Measurements from ENCODE around the gene UCK2.

Gene UCK2

DNA sequence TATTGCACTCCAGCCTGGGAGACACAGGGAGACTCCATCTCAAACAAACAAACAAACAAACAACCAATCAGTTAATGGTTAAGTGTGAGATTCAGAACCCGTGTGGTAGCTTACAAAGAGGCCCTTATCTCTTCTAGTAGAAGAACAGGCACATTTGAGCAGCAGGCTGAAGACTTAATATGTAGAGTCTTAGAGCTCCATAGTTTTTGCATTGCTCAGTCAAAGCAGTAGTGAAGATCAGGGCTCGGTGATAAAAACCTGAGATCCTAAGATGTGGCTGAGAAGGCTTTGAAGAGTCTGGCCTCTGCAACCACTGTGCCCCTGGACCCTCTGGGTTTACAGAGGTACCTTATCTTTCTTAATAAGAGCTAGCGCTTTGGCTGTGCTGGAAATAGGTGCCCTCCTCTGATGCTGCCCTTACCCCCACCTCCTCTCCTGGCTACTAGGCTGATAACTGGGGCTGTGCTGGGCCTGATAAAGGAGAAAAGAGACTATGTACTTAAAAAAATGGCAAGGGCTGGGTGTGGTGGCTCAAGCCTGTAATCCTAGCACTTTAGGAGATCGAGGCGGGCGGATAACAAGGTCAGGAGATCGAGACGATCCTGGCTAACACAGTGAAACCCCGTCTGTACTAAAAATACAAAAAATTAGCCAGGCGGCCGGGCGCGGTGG is 10.5 kb upstream of the UCK2 start:
- H3K27ac ChIP-seq (ENCODE audit: low read length), result no peak overlapping the region
- DNase-seq (ENCODE audit: low read depth, low spot score), result no peak
- no CpG with 5 or more reads among the region's 13 CpGs for WGBS (ENCODE audit: insufficient coverage, insufficient read length)
- no peaks in the 10 kb centered on the region for H3K36me3 ChIP-seq (ENCODE audit: control insufficient read depth, insufficient read depth, low read length)
- no peaks in the 10 kb centered on the region for H3K4me1 ChIP-seq (ENCODE audit: control insufficient read depth, insufficient read depth, low read length)
- no peaks in the 10 kb centered on the region for H3K9me3 ChIP-seq (ENCODE audit: control insufficient read depth, insufficient read depth, low read length)
- H3K4me3 ChIP-seq (ENCODE audit: low read length), result no peak overlapping the region
- no peaks in the 10 kb centered on the region for H3K27me3 ChIP-seq (ENCODE audit: control insufficient read depth, insufficient read depth, low read length)

DNA sequence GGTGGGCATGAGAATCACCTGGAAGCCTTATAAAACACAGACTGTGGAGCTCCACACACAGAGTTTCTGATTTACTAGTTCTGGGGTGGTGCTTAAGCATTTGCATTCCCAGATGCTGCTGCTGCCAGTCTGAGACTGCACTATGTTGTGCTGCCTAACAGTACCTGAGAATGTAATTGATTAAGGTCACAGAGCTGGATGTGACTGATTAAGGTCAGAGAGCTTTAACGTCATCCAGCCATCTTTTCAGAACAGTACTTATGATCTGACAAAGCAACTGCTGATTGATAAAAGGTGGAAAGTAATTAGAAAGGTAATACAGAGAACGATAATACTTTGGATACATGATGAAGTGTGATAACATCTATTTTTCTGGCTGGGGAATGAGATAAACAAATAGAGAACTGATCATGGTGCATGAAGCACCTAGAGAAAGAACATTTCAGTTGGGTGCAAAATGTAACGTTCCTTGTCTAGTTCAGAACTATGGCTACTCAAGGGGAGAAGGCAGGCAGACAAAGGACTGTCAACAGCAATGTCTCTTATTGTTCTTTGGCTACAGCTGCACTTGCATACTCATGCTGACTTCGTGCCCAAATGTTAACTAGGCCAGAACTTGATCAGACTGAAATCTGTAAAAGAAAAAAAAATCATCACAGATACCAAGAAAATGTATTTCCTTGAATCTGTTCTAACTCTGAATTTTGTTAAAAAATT is 3.7 kb upstream of the UCK2 start:
- DNase-seq (ENCODE audit: low read depth, low spot score), result no peak
- no CpG with 5 or more reads among the region's 4 CpGs for WGBS (ENCODE audit: insufficient coverage, insufficient read length)
- Histone ChIP-seq H3K27ac (ENCODE audit: low read length) (no peak overlapping the region), H3K27me3 (ENCODE audit: control insufficient read depth, insufficient read depth, low read length) (no peaks in the 10 kb centered on the region), H3K9me3 (ENCODE audit: control insufficient read depth, insufficient read depth, low read length) (no peaks in the 10 kb centered on the region), H3K36me3 (ENCODE audit: control insufficient read depth, insufficient read depth, low read length) (peaks cover 3% of the 10 kb centered on the region; the same call in 1 of the 2 replicates), H3K4me1 (ENCODE audit: control insufficient read depth, insufficient read depth, low read length) (no peaks in the 10 kb centered on the region; the same call in 1 of the 2 replicates), H3K4me3 (ENCODE audit: low read length) (no peak overlapping the region)

DNA sequence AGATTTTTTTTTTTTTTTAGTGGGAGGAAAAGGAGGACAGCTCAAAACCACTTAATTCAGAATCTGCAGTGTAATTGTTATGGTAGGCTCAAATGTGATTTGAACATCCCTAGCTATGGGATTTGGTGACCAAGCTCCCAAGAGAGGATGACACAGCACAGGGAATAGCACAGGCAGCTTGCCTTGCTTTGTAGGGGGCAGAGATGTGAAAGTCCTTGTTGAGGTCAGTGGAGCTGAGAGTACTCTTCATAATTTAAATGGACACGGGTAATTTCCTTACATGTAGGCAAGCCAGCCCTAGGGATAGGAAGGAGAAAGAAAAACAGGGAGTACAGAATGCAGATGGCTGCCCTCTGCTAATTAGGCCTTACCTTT is 3.2 kb upstream of the UCK2 start:
- no peak overlapping the region for H3K4me3 ChIP-seq (ENCODE audit: low read length)
- H3K4me1 ChIP-seq (ENCODE audit: control insufficient read depth, insufficient read depth, low read length), result no peaks in the 10 kb centered on the region; the same call in 1 of the 2 replicates
- no CpG with 5 or more reads among the region's 1 CpG for WGBS (ENCODE audit: insufficient coverage, insufficient read length)
- no peaks in the 10 kb centered on the region for H3K9me3 ChIP-seq (ENCODE audit: control insufficient read depth, insufficient read depth, low read length)
- no peaks in the 10 kb centered on the region for H3K27me3 ChIP-seq (ENCODE audit: control insufficient read depth, insufficient read depth, low read length)
- no peak for DNase-seq (ENCODE audit: low read depth, low spot score)
- peaks cover 3% of the 10 kb centered on the region; the same call in 1 of the 2 replicates for H3K36me3 ChIP-seq (ENCODE audit: control insufficient read depth, insufficient read depth, low read length)
- H3K27ac ChIP-seq (ENCODE audit: low read length), result no peak overlapping the region

DNA sequence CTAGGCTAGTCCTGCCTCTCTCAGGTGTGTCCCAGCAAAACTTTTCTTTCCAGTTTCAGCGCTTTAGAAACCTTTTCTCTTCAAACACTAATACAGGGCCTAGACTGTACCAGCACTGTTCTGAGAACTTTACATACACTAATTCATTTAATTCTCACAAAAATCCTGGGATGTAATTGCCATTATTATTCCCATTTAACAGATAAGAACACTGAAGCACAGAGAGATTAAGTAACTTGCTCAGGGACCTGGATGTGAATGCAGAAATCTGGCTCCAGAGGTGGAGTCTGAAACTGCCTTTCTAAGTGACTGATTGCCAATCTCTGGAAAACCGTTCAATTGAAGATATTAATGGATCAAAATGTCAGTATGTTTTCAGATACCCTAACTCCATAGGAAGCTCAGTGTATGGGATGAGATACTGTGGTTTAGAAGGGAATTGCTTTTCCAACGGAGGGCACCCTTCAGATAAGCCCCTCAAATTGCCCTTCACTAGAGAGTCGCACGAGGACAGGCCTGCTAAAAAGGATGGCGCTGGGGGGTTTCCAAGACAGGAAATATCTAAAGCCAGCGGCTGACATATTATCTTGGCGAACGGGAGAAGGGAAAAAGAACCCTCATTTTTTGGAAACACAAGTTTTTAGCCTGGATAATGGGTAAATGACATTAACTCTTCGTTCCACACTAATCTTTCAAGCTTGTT is 698 bp upstream of the UCK2 start:
- H3K36me3 ChIP-seq (ENCODE audit: control insufficient read depth, insufficient read depth, low read length), result peaks cover 3% of the 10 kb centered on the region; the same call in 1 of the 2 replicates
- H3K4me1 ChIP-seq (ENCODE audit: control insufficient read depth, insufficient read depth, low read length), result no peaks in the 10 kb centered on the region; the same call in 1 of the 2 replicates
- H3K27me3 ChIP-seq (ENCODE audit: control insufficient read depth, insufficient read depth, low read length), result no peaks in the 10 kb centered on the region
- H3K9me3 ChIP-seq (ENCODE audit: control insufficient read depth, insufficient read depth, low read length), result no peaks in the 10 kb centered on the region
- no CpG with 5 or more reads among the region's 10 CpGs for WGBS (ENCODE audit: insufficient coverage, insufficient read length)
- no peak overlapping the region for H3K27ac ChIP-seq (ENCODE audit: low read length)
- H3K4me3 ChIP-seq (ENCODE audit: low read length), result no peak overlapping the region; the same call in 1 of the 2 replicates
- DNase-seq (ENCODE audit: low read depth, low spot score), result no peak

DNA sequence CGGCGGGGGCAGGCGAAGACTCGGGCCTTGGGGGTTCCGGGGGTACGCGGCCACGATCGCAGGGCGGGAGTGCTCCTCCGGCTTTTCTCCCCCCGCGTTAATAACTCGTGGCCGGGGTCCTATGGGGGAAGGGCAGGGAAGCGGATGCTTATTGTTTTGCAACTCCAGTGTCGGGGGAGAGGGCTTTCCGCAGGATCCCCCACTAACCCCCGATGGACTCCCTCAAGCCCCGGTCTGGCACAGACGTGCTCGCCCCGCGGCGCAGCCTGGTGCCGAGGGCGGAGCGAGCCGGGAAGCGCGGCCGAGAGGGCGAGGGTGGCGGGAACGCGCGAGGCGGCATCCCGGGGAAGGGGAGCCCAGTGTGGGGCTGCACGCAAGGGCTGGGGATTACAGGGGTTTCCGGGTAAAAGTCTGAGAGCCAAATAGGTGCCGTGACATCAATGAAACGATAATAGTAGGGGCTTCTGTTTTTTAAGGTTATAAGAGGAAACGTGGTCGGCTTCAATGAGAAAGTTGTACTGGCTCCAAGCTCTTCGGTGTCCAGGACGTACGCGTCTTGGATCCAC is 772 bp downstream of the UCK2 start:
- peaks cover 1% of the 10 kb centered on the region for H3K4me1 ChIP-seq (ENCODE audit: control insufficient read depth, insufficient read depth, low read length)
- WGBS (ENCODE audit: insufficient coverage, insufficient read length), result no CpG with 5 or more reads among the region's 49 CpGs
- no peaks in the 10 kb centered on the region for H3K27me3 ChIP-seq (ENCODE audit: control insufficient read depth, insufficient read depth, low read length)
- no peaks in the 10 kb centered on the region for H3K9me3 ChIP-seq (ENCODE audit: control insufficient read depth, insufficient read depth, low read length)
- peak overlapping the region; percentile 99 for H3K4me3 ChIP-seq (ENCODE audit: low read length)
- H3K27ac ChIP-seq (ENCODE audit: low read length), result no peak overlapping the region
- H3K36me3 ChIP-seq (ENCODE audit: control insufficient read depth, insufficient read depth, low read length), result peaks cover 3% of the 10 kb centered on the region; the same call in 1 of the 2 replicates
- DNase-seq (ENCODE audit: low read depth, low spot score), result no peak

DNA sequence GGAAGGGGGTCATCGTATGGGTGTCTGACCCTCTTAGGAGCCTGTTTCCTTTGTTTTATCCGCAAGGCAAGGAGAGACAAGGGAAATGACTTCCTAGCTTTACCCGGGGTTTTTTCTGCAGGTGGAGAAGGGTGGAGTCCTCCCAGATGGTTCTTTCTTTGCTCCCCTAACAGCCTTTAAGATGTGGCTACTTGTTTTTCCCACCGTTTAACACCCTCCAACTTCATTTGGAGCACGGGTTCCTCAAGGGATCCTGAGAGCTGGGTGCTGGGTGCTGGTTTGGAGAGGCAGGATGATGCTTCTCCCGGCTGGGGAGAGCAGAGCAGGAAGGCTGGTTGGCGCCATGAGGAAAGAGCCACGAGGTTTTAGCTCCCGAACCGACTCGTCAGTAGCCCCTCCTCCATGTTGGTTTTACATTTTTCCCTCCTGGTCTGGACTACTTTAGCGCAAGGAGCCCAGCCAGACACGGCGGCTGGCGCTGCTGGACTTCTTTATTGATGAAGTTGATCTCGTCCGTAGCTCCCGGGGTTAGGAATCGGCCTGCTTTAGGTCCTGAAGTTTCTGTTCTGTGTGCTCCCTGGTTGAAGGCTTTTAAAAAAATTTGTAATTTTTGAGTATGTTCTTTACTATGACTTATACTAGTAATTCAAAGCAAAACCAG is 1.4 kb downstream of the UCK2 start:
- H3K4me3 ChIP-seq (ENCODE audit: low read length), result peak overlapping the region; percentile 99; the same call in 1 of the 2 replicates

DNA sequence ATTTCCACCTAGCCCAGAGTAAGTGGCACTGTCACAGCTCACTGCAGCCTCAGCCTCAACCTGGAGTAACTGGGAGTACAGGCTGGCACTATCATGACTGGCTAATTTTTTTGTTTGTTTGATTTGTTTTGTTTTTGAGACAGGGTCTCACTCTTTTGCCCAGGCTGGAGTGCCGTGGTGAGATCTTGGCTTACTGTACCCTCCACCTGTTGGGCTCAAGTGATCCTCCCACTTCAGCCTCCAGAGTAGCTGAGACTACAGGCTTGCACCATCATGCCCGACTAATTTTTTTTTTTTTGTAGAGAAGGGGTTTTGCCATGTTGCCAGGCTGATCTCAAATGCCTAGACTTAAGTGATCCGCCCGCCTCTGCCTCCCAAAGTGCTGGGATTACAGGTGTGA is 2.5 kb downstream of the UCK2 start:
- H3K36me3 ChIP-seq (ENCODE audit: control insufficient read depth, insufficient read depth, low read length), result peaks cover 3% of the 10 kb centered on the region; the same call in 1 of the 2 replicates
- H3K9me3 ChIP-seq (ENCODE audit: control insufficient read depth, insufficient read depth, low read length), result no peaks in the 10 kb centered on the region
- DNase-seq (ENCODE audit: low read depth, low spot score), result no peak
- H3K27me3 ChIP-seq (ENCODE audit: control insufficient read depth, insufficient read depth, low read length), result no peaks in the 10 kb centered on the region
- H3K27ac ChIP-seq (ENCODE audit: low read length), result no peak overlapping the region
- no peak overlapping the region for H3K4me3 ChIP-seq (ENCODE audit: low read length)
- no CpG with 5 or more reads among the region's 4 CpGs for WGBS (ENCODE audit: insufficient coverage, insufficient read length)
- peaks cover 1% of the 10 kb centered on the region for H3K4me1 ChIP-seq (ENCODE audit: control insufficient read depth, insufficient read depth, low read length)

More for the DNA sequence above, 1.4 kb downstream of the UCK2 start:
- Histone ChIP-seq H3K27me3 (ENCODE audit: control insufficient read depth, insufficient read depth, low read length) (no peaks in the 10 kb centered on the region), H3K4me1 (ENCODE audit: control insufficient read depth, insufficient read depth, low read length) (peaks cover 1% of the 10 kb centered on the region), H3K27ac (ENCODE audit: low read length) (no peak overlapping the region), H3K9me3 (ENCODE audit: control insufficient read depth, insufficient read depth, low read length) (no peaks in the 10 kb centered on the region), H3K36me3 (ENCODE audit: control insufficient read depth, insufficient read depth, low read length) (peaks cover 3% of the 10 kb centered on the region; the same call in 1 of the 2 replicates)
- DNase-seq (ENCODE audit: low read depth, low spot score), result no peak
- no CpG with 5 or more reads among the region's 19 CpGs for WGBS (ENCODE audit: insufficient coverage, insufficient read length)

DNA sequence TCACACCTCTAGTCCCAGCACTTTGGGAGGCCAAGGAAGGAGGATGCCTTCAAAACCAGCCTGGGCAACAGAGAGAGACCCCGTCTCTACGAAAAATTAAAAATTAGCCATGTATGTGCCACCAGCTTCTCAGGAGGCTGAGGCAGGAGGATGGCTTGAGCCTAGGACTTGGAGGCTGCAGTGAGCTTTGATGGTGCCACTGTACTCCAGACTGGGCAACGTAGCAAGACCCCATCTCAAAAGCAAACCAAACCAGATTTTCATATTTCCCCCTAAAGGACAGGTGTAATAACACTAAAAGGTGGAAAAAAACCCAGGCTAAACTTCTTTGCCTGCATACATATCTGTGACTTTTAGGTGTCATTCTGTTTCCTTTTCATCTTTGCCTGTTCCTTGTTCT is 3.7 kb downstream of the UCK2 start:
- Histone ChIP-seq H3K4me1 (ENCODE audit: control insufficient read depth, insufficient read depth, low read length) (peaks cover 1% of the 10 kb centered on the region), H3K27me3 (ENCODE audit: control insufficient read depth, insufficient read depth, low read length) (no peaks in the 10 kb centered on the region), H3K27ac (ENCODE audit: low read length) (no peak overlapping the region), H3K9me3 (ENCODE audit: control insufficient read depth, insufficient read depth, low read length) (no peaks in the 10 kb centered on the region), H3K4me3 (ENCODE audit: low read length) (no peak overlapping the region), H3K36me3 (ENCODE audit: control insufficient read depth, insufficient read depth, low read length) (peaks cover 3% of the 10 kb centered on the region; the same call in 1 of the 2 replicates)
- no peak for DNase-seq (ENCODE audit: low read depth, low spot score)
- no CpG with 5 or more reads among the region's 3 CpGs for WGBS (ENCODE audit: insufficient coverage, insufficient read length)

DNA sequence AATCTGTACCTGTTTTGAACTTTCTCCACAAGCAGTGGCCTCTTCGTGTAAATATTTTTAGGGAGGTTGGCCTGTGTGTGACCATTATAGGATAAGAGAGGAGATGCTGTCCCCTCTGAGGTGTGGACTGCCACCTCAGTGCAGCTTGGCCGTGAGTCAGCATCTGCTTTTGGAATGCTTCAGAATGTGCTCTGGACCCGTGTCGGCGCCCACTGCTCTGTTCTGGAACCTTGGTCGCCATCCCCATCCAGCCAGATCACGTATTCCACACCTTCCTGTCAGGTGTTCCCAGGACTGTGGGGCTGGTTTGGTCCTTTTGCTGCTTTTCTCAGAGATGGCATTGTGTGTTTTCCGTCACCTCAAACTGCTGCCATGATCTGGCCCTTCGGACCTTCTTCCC is 5.5 kb downstream of the UCK2 start:
- no peaks in the 10 kb centered on the region for H3K9me3 ChIP-seq (ENCODE audit: control insufficient read depth, insufficient read depth, low read length)
- no peaks in the 10 kb centered on the region for H3K27me3 ChIP-seq (ENCODE audit: control insufficient read depth, insufficient read depth, low read length)
- DNase-seq (ENCODE audit: low read depth, low spot score), result no peak
- no peak overlapping the region for H3K4me3 ChIP-seq (ENCODE audit: low read length)
- H3K36me3 ChIP-seq (ENCODE audit: control insufficient read depth, insufficient read depth, low read length), result no peaks in the 10 kb centered on the region
- no CpG with 5 or more reads among the region's 9 CpGs for WGBS (ENCODE audit: insufficient coverage, insufficient read length)
- peaks cover 1% of the 10 kb centered on the region; the same call in 1 of the 2 replicates for H3K4me1 ChIP-seq (ENCODE audit: control insufficient read depth, insufficient read depth, low read length)
- no peak overlapping the region for H3K27ac ChIP-seq (ENCODE audit: low read length)

DNA sequence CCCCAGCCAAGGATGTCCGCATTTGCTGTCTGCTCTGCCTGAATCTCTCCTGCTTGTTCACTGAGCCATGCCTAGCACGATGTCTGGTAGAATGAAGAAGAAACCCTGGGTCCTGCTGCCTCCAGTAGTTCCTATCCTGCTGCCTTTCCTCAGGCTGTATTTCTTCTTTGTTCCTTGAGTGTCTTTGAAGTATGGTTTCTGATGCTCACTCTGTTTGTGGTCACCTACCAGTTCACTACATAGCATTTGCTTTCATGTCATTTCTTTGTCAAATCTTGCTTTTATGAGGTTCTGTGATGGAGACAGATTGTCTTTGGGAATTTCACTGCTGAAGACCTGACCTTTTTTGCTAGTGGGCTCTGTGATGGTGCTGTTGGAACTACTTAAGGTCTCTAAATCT is 5.9 kb downstream of the UCK2 start:
- no peaks in the 10 kb centered on the region for H3K27me3 ChIP-seq (ENCODE audit: control insufficient read depth, insufficient read depth, low read length)
- no peak overlapping the region for H3K4me3 ChIP-seq (ENCODE audit: low read length)
- no peaks in the 10 kb centered on the region for H3K9me3 ChIP-seq (ENCODE audit: control insufficient read depth, insufficient read depth, low read length)
- no peaks in the 10 kb centered on the region for H3K36me3 ChIP-seq (ENCODE audit: control insufficient read depth, insufficient read depth, low read length)
- DNase-seq (ENCODE audit: low read depth, low spot score), result no peak
- peaks cover 1% of the 10 kb centered on the region; the same call in 1 of the 2 replicates for H3K4me1 ChIP-seq (ENCODE audit: control insufficient read depth, insufficient read depth, low read length)
- WGBS (ENCODE audit: insufficient coverage, insufficient read length), result no CpG with 5 or more reads among the region's 2 CpGs
- H3K27ac ChIP-seq (ENCODE audit: low read length), result no peak overlapping the region

Measured in iPS DF 6.9 (cell line).